ENCODE data around the gene PLCB3. TPM values are rescaled to one million over a fixed set of nuclear protein-coding genes. Genes with fewer than 3 reads are reported as not detected.
A peak's percentile ranks its signal among the peaks of the same experiment; 100 is the strongest.
"Not testable (repeated sequence)": the region's sequence is repeated elsewhere in the genome, so short reads cannot be mapped to it uniquely, and the experiment has no call there.

PLCB3 gene
- total RNA-seq, 1 experiment from 2014 or later: 40.6 TPM

DNA sequence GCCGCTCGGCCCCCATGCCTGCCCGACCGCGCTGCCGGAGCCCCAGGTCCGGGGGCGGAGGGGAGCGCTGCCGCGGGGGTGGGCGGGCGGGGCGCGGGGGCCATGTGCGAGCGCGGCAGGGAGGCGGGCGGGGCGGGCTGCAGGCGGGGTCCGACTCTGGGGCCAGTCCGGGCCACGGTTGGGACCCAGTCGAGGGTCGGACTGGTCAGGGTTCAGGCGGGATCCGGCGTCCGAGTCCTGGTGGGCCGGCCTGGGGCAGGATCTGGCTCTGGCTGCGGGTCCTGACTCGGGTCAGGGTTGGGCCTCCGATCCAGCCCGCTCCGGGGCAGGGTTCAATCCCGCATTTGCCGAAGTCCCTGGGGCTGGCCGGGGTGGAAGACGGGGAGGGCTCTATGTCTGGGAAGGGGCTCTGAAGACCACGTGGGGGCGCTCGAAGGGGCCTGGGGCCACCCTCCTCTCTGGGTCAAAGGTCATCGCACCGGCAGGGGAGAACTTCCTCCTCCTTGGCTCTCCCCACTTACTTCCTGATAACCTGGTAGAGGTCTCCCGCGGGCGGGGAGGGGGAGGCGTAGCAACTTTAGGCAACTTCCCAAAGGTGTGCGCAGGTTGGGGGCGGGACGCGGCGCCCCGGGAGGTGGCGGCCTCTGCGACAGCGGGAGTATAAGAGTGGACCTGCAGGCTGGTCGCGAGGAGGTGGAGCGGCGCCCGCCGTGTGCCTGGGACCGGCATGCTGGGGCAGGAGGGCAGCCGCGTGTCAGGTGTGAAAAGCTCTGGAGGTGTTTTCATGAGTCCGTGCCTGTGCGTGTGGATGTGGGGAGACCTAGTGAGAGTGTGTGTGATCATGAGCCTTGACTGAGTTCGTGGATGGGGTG, 54.6 kb downstream of the PLCB3 start:
- peaks cover 30% of the 10 kb centered on the region for H3K4me1 ChIP-seq
- Mint-ChIP-seq H3K27me3 (ENCODE audit: insufficient read depth, unreplicated experiment) (no peaks in the 10 kb centered on the region), H3K4me3 (ENCODE audit: unreplicated experiment) (peak overlapping the region; percentile 97), H3K9me3 (ENCODE audit: unreplicated experiment) (no peaks in the 10 kb centered on the region), H3K36me3 (ENCODE audit: insufficient read depth, unreplicated experiment) (peaks cover 49% of the 10 kb centered on the region), H3K27ac (ENCODE audit: unreplicated experiment) (peak overlapping the region; percentile 96), H3K4me1 (ENCODE audit: low read depth, unreplicated experiment) (peaks cover 9% of the 10 kb centered on the region)
- CTCF ChIA-PET: interaction anchor here (0.6 to 5.8 kb wide), 7 partner anchors 12 to 54 kb away, joined by 3 to 61 read pairs (median 8); partner anchors contain the start of genes PLCB3, PRDX5 and TRMT112
- H3K9me3 ChIP-seq: no peaks in the 10 kb centered on the region
- peak overlapping the region; percentile 65 for H3K4me3 ChIP-seq (ENCODE audit: low read depth, low read length)
- no TSS peak for BruUV-seq (replicated peaks)
- intact Hi-C loops (cut with micrococcal nuclease; ENCODE audit: unreplicated experiment): loop anchor here (1.0 to 2.0 kb wide), 4 partner anchors 11 to 65 kb away; partner anchors contain the start of genes BAD, FKBP2, GPR137 and TRMT112
- H3K27me3 ChIP-seq (replicated peaks; ENCODE audit: control insufficient read depth, insufficient read depth, low read length): no peaks in the 10 kb centered on the region
- peak in 1 of 2 experiments; percentile 66 for TF ChIP-seq CTCF (IDR thresholded peaks at IDR 0.05; ENCODE audit: insufficient read depth in 1 of 2, low read depth in 1 of 2, low read length in 1 of 2, severe bottlenecking in 1 of 2, unreplicated experiment in 1 of 2)
- H3K36me3 ChIP-seq (ENCODE audit: control insufficient read depth, insufficient read depth, low read length): peaks cover 3% of the 10 kb centered on the region; the same call in 1 of the 2 replicates
- POLR2A ChIA-PET: interaction anchor here (0.6 to 3.5 kb wide), 8 partner anchors 11 to 1714 kb away, joined by 3 to 86 read pairs (median 5); partner anchors contain the start of genes PRDX5, SAC3D1, TRMT112 and TUT1
- peak; percentile 97 to 98 for DNase-seq

DNA sequence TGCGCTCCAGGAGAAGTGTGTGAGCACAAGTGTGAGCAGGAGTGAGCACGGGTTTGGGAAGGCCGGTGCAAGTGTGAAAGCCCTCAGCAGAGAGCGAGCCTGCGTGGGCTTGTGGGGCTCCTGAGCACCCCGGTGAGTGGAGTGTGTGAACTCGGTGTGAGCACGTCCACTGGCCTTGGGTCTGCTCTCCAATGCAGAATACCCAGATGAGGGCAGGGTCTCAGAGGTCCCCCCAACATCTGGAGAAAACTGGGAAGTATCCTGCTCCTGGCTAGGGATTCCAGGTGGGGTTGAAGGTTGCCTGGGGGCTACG, 55.2 kb downstream of the PLCB3 start:
- BruUV-seq (replicated peaks): TSS peak; percentile 71
- DNase-seq: no peak
- Histone ChIP-seq H3K27me3 (replicated peaks; ENCODE audit: control insufficient read depth, insufficient read depth, low read length) (no peaks in the 10 kb centered on the region), H3K36me3 (ENCODE audit: control insufficient read depth, insufficient read depth, low read length) (peaks cover 3% of the 10 kb centered on the region; the same call in 1 of the 2 replicates), H3K4me3 (ENCODE audit: low read depth, low read length) (peak overlapping the region; percentile 65), H3K9me3 (no peaks in the 10 kb centered on the region), H3K4me1 (peaks cover 32% of the 10 kb centered on the region)
- TF ChIP-seq CTCF (IDR thresholded peaks at IDR 0.05; ENCODE audit: insufficient read depth in 1 of 2, low read depth in 1 of 2, low read length in 1 of 2, severe bottlenecking in 1 of 2, unreplicated experiment in 1 of 2): no peak
- peak overlapping the region; percentile 97 for H3K4me3 Mint-ChIP-seq (ENCODE audit: unreplicated experiment)
- intact Hi-C loops (cut with micrococcal nuclease; ENCODE audit: unreplicated experiment): no loop called here
- H3K9me3 Mint-ChIP-seq (ENCODE audit: unreplicated experiment): no peaks in the 10 kb centered on the region
- POLR2A ChIA-PET: interaction anchor here (3.5 kb wide), 1 partner anchor 11 kb away, joined by 86 read pairs; the partner anchor contains the start of genes PRDX5 and TRMT112
- no peaks in the 10 kb centered on the region for H3K27me3 Mint-ChIP-seq (ENCODE audit: insufficient read depth, unreplicated experiment)
- H3K36me3 Mint-ChIP-seq (ENCODE audit: insufficient read depth, unreplicated experiment): peaks cover 55% of the 10 kb centered on the region
- CTCF ChIA-PET: interaction anchor here (0.8 to 2.2 kb wide), 2 partner anchors 11 to 49 kb away, joined by 3 to 7 read pairs; partner anchors contain the start of genes PRDX5 and TRMT112
- peaks cover 9% of the 10 kb centered on the region for H3K4me1 Mint-ChIP-seq (ENCODE audit: low read depth, unreplicated experiment)
- H3K27ac Mint-ChIP-seq (ENCODE audit: unreplicated experiment): peak overlapping the region; percentile 96

DNA sequence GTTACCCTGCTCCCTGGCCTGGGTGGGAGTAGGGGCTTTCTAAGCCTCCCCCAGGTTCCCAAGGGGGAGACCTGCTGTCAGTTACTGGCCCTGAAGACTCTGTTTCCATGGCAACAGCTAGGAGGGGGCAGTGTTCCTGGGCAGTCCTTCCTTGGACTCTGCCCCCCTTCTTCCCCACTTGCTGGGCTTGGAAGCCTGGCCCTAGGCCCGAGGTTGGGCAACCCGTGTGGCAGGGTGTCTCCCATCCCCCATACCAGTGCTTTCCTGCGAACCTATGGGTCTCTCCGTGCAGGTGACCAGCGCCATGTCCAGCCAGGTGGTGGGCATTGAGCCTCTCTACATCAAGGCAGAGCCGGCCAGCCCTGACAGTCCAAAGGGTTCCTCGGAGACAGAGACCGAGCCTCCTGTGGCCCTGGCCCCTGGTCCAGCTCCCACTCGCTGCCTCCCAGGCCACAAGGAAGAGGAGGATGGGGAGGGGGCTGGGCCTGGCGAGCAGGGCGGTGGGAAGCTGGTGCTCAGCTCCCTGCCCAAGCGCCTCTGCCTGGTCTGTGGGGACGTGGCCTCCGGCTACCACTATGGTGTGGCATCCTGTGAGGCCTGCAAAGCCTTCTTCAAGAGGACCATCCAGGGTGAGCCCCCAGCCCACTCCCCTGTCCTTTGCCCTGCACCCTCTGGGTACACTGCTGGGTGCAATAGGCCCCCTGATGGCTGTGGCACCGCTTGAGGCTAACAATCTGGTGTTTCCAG, 55.7 kb downstream of the PLCB3 start:
- Histone ChIP-seq H3K36me3 (ENCODE audit: control insufficient read depth, insufficient read depth, low read length) (peaks cover 3% of the 10 kb centered on the region; the same call in 1 of the 2 replicates), H3K9me3 (no peaks in the 10 kb centered on the region), H3K27me3 (replicated peaks; ENCODE audit: control insufficient read depth, insufficient read depth, low read length) (no peaks in the 10 kb centered on the region), H3K4me1 (peaks cover 32% of the 10 kb centered on the region), H3K4me3 (ENCODE audit: low read depth, low read length) (peak overlapping the region; percentile 65)
- ChIA-PET CTCF (interaction anchor here (0.8 to 2.2 kb wide), 2 partner anchors 11 to 48 kb away, joined by 3 to 7 read pairs; partner anchors contain the start of genes PRDX5 and TRMT112), POLR2A (interaction anchor here (3.5 kb wide), 1 partner anchor 10 kb away, joined by 86 read pairs; the partner anchor contains the start of genes PRDX5 and TRMT112)
- no TSS peak for BruUV-seq (replicated peaks)
- no peak for TF ChIP-seq CTCF (IDR thresholded peaks at IDR 0.05; ENCODE audit: insufficient read depth in 1 of 2, low read depth in 1 of 2, low read length in 1 of 2, severe bottlenecking in 1 of 2, unreplicated experiment in 1 of 2)
- Mint-ChIP-seq H3K27ac (ENCODE audit: unreplicated experiment) (peak overlapping the region; percentile 96), H3K4me1 (ENCODE audit: low read depth, unreplicated experiment) (peaks cover 9% of the 10 kb centered on the region), H3K4me3 (ENCODE audit: unreplicated experiment) (peak overlapping the region; percentile 97), H3K27me3 (ENCODE audit: insufficient read depth, unreplicated experiment) (no peaks in the 10 kb centered on the region), H3K36me3 (ENCODE audit: insufficient read depth, unreplicated experiment) (peaks cover 57% of the 10 kb centered on the region), H3K9me3 (ENCODE audit: unreplicated experiment) (no peaks in the 10 kb centered on the region)
- intact Hi-C loops (cut with micrococcal nuclease; ENCODE audit: unreplicated experiment): no loop called here
- DNase-seq: peak; percentile 63 to 67

GRCh38 chr11:64307795-64308194, 56.5 kb downstream of the PLCB3 start:
- intact Hi-C loops (cut with micrococcal nuclease; ENCODE audit: unreplicated experiment); H3K9me3 ChIP-seq; H3K36me3 ChIP-seq (ENCODE audit: control insufficient read depth, insufficient read depth, low read length); POLR2A ChIA-PET; H3K27me3 ChIP-seq (replicated peaks; ENCODE audit: control insufficient read depth, insufficient read depth, low read length); H3K4me3 ChIP-seq (ENCODE audit: low read depth, low read length); H3K27me3 Mint-ChIP-seq (ENCODE audit: insufficient read depth, unreplicated experiment); BruUV-seq (replicated peaks); H3K9me3 Mint-ChIP-seq (ENCODE audit: unreplicated experiment); DNase-seq: not testable (repeated sequence)
- CTCF ChIA-PET: interaction anchor here (2.2 kb wide), 1 partner anchor 10 kb away, joined by 7 read pairs; the partner anchor contains the start of genes PRDX5 and TRMT112
- H3K4me1 ChIP-seq: peaks cover 32% of the 10 kb centered on the region
- H3K27ac Mint-ChIP-seq (ENCODE audit: unreplicated experiment): peak overlapping the region; percentile 77
- peaks cover 14% of the 10 kb centered on the region for H3K4me1 Mint-ChIP-seq (ENCODE audit: low read depth, unreplicated experiment)
- H3K4me3 Mint-ChIP-seq (ENCODE audit: unreplicated experiment): peak overlapping the region; percentile 97
- peaks cover 63% of the 10 kb centered on the region for H3K36me3 Mint-ChIP-seq (ENCODE audit: insufficient read depth, unreplicated experiment)
